ENCODE measurements around the gene DCK.
"Not testable (repeated sequence)": the region's sequence is repeated elsewhere in the genome, so short reads cannot be mapped to it uniquely, and the experiment has no call there.

Gene DCK

DNA sequence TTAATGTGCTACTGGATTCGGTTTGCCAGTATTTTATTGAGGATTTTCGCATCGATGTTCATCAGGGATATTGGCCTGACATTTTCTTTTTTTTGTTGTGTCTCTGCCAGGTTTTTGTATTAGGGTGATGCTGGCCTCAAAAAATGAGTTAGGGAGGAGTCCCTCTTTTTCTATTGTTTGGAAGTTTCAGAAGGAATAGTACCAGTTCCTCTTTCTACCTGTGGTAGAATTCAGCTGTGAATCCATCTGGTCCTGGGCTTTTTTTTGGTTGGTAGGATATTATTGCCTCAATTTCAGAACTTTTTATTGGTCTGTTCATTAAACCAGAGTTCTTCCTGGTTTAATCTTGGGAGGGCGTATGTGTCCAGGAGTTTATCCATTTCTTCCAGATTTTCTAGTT, 7.9 kb downstream of the DCK start:
- not testable (repeated sequence) for DNase-seq

DNA sequence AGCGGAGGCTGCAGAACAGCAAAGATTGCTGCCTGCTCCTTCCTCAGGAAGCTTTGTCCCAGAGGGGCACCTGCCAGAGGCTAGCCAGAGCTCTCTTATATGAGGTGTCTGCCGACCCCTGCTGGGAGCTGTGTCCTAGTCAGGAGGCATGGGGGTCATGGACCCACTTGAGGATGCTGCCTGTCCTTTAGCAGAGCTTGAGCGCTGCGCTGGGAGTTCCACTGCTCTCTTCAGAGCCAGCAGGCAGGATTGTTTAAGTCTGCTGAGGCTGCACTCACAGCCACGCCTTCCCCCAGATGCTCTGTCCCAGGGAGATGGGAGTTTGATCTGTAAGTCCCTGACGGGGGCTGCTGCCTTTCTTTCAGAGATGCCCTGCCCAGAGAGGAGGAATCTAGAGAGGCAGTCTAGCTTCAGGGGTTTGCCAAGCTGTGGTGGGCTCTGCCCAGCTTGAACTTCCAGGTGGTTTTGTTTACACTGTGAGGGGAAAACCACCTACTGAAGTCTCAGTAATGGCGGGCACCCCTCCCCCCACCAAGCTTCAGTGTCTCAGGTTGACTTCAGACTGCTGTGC, 10.9 kb downstream of the DCK start:
- peak; percentile 31 for DNase-seq

GRCh38 chr4:71005025-71005424, 11.6 kb downstream of the DCK start:
- not testable (repeated sequence) for DNase-seq

DNA sequence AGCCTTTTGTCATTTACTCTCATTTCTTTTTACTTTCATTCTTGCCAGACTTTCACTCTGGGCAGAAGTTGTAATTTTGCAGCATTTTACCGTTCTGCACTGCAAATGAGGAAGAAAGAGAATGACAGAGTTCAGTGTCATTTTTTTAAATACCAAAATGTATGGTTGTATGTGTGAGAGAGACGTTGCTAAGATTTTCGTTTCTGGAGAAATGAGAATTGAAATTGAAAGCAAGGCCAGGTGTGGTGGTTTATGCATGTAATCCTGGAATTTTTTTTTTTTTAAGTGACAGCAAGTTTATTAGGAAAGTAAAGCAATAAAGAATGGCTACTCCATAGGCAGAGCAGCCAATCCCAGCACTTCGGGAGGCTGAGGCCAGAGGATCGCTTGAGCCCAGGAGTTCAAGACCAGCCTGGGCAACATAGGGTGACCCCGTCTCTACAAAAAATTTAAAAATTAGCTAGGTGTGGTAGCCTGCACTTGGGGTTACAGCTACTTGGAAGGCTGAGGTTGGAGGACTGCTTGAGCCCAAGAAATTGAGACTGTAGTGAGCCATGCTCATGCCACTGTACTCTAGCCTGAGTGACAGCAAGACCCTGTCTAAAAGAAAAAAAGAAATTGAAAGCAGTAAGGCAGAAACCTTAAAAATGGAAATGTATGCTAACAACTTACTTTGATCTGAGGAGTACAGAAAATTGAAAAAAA, 12.9 kb downstream of the DCK start:
- DNase-seq, result no peak

- no peak for DNase-seq
Measured at GRCh38 chr4:71008196-71008595, 14.7 kb downstream of the DCK start.

DNA sequence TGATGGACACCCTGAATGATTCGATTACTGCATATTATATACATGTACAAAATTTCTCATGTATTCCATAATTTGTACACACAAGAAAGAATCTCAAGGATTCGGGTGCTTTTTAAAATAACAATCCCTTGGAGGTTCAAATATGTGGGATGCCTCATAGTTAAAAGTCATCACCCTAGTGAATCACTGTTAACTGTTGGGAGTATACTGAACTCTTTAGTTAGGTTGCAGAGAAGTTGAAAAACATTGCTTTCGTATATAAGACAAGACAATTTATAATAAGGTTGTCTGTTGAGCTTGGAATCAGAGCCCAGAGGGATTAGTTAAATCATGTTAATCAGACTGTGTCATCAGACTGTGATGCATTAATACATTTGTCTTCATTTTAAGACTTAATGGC, 15.6 kb downstream of the DCK start:
- no peak for DNase-seq

DNA sequence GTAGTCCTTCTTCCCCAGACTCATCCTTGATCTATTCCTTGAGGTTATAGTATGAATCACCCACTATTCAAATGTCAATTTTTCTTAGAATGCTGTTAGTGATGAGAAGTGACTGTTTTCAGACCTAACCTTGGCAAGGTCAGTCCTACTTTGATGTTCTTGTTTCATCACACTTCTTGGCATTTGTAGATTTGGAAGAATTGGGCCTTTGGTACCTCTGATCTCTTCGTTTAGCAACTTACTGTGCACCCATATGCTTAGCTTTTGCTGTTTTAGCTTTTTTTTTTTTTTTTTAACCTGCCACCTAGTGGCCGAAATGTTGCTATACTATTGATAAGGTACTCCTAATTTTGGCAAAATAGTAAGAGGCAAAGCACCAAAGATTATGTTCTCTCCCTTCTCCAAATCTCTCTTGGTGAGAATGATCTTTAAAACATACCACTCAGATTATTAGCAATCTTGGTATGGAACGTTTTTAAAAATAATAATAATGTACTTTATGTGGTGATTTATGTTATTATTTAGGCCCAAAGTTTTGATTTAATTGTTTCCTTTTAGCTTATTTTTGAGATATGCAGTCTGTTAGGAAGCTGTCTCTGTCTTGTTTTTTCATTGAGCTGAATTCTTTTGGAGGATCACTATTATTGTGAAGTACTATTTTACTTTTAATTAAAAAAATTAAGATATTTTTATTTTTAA, 16.6 kb downstream of the DCK start:
- DNase-seq, result peak; percentile 73

GRCh38 chr4:71011451-71011850, 18.0 kb downstream of the DCK start:
- no peak for DNase-seq

DNA sequence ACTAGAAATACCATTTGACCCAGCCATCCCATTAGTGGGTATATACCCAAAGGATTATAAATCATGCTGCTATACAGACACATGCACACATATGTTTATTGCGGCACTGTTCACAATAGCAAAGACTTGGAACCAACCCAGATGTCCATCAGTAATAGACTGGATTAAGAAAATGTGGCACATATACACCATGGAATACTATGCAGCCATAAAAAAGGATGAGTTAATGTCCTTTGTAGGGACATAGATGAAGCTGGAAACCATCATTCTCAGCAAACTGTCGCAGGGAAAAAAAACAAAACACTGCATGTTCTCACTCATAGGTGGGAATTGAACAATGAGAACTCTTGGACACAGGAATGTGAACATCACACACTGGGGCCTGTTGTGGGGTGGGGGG, 23.9 kb downstream of the DCK start:
- DNase-seq, result not testable (repeated sequence)

DNA sequence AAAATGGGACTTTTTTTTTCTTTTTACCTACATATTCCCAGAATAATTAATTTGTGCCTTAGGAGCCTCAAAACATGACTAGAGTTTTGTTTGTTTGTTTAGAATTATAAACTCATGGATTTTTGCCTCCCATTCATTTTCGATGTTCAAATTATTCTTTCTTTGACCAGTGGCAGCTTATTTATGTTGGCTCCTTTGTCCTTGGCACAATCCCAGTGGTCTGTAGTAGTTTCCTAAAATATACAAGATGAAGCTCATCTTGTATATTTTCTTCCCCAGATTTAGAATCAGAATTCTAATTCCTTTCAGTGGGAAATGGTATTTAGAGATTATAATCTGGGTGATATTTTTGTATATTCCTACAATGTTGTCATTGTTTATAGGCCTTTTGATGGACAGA, 27.2 kb downstream of the DCK start:
- no peak for DNase-seq

- DNase-seq, result no peak
Measured at GRCh38 chr4:71025654-71026053, 32.2 kb downstream of the DCK start.

- DNase-seq, result peak; percentile 78
Measured at GRCh38 chr4:71026086-71026485, 32.6 kb downstream of the DCK start.

GRCh38 chr4:71027611-71028010, 34.2 kb downstream of the DCK start:
- DNase-seq, result no peak

DNA sequence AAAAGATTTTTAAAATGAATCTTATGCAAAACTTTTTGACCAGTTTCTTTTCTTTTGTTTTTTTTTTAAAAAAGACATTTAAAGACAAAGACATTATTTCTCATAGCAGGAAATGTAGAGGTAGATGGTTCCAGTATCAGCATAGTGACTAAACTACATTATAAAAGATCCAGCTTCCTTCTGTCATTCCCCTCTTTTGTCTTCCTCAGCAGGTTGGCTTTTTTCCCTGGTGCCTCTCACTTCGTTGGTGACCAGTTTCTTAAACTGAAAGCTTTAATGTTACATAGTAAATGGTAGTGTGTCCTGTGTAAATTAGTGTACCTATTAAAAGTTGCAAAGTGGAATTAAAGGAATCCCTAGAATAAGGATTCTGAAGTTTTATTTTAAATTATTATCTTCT, 36.1 kb downstream of the DCK start:
- DNase-seq, result no peak

DNA sequence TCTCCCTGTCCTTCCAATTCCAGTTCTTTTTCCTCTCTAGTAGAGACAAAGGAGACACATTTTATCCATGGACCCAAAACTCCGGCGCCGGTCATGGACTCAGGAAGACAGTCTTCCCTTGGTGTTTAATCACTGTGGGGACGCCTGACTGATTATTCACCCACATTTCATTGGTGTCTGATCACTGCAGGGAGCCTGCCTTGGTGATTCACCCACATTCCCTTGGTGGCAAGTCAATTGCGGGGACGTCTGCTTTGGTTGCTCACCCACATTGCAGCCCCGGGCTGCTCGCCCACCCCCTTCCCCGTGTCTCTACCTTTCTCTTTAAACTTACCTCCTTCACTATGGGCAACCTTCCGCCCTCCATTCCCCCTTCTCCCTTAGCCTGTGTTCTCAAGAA, 38.7 kb downstream of the DCK start:
- DNase-seq, result not testable (repeated sequence)

GRCh38 chr4:71045256-71045655, 51.8 kb downstream of the DCK start:
- DNase-seq, result no peak

DNA sequence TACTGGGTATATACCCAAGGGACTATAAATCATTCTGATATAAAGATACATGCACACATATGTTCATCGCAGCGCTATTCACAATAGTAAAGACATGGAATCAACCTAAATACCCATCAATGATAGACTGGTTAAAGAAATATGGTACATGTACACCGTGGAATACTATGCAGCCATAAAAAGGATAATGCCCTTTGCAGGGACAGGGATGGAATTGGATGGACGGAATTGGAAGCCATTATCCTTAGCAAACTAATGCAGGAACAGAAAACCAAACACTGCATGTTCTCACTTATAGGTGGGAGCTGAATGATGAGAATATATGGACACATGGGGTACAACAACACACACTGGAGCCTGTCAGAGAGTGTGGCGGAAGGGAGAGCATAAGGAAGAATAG, 55.9 kb downstream of the DCK start:
- no peak for DNase-seq

- DNase-seq, result no peak
Measured at GRCh38 chr4:71050809-71051208, 57.4 kb downstream of the DCK start.

- DNase-seq, result no peak
Measured at GRCh38 chr4:71052034-71052433, 58.6 kb downstream of the DCK start.

DNA sequence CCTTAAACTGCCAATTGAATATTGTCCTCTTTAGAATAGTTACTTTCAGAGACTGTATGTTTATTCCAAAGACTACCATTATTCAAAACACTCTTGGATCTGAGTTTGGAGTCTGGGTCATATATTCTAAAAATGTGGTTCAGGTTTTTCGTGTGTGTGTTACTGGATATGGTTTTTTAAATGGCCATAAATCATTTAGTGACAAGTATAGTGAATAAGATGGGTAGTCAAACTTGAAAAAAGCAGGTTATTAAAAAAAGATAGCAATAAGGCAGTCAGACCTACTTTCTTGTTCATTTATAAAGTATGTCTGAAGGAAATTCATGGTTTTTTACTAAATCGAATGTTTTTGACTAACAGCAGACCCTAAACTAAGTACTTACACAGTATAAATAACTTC, 59.3 kb downstream of the DCK start:
- DNase-seq, result no peak

DNA sequence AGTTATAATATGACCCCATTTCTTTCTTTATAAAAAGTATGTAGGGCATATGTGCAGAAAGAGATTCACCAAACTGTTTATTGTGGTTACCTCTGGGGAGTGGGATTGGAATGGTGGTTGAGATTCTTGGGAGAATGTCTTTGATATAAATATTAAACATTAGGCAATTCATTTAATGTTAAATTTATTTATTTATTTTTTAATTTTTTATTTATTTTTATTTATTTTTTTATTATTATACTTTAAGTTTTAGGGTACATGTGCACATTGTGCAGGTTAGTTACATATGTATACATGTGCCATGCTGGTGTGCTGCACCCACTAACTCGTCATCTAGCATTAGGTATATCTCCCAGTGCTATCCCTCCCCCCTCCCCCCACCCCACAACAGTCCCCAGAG, 60.2 kb downstream of the DCK start:
- not testable (repeated sequence) for DNase-seq

DNA sequence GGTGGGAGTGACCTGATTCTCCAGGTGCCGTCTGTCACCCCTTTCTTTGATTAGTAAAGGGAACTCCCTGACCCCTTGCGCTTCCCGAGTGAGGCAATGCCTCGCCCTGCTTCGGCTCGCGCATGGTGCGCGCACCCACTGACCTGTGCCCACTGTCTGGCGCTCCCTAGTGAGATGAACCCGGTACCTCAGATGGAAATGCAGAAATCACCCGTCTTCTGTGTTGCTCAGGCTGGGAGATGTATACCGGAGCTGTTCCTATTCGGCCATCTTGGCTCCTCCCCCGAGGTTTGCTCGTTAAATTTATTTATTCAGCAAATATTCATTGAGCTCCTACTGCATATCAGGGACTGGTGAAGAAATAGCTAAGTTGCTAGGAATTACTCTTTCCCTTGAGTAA, 66.1 kb downstream of the DCK start:
- DNase-seq, result not testable (repeated sequence)

GRCh38 chr4:71062436-71062835, 69.0 kb downstream of the DCK start:
- no peak for DNase-seq

DNA sequence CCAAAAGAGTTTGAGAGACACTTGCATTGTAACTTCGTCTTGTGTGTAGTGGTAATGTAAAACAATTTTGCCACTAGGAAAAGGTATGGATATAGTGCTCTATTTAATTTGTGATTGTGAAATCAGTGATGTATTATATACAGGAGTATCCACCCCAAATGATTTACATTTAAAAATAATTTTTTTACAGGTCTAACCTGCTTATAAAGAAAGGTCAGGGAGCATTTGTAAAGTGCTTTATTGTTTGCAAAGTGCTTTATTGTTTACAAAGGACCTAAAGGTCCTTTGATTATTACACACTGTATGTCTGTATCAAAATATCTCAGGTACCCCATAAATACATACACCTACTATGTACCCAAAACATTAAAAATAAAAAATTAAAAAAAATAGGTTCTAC, 70.3 kb downstream of the DCK start:
- no peak for DNase-seq

- DNase-seq, result no peak
Measured at GRCh38 chr4:71064521-71064920, 71.1 kb downstream of the DCK start.

Data from hematopoietic multipotent progenitor cell treated with erythropoietin and hydrocortisone succinate and interleukin-3 and kit ligand, for 8 days (in vitro differentiated cells).